GM12801 (cell line): ENCODE measurements around the gene RTTN.

Experiments
- CTCF ChIP-seq: IDR thresholded peaks from one replicate; pipeline ENCODE4 v1.5.1; 2011; ENCODE audit warnings: control low read depth; ENCODE audit not compliant: insufficient read length; ENCODE audit errors: extremely low read depth

The RTTN gene

GRCh38 chr18:70160073-70160678 lies 45.3 kb downstream of the RTTN start:
- TF ChIP-seq CTCF = no peak

- no peak for TF ChIP-seq CTCF
Observed at GRCh38 chr18:70158992-70159717, 46.3 kb downstream of the RTTN start.

GRCh38 chr18:70156886-70157285 lies 48.6 kb downstream of the RTTN start:
- TF ChIP-seq CTCF = no peak

- TF ChIP-seq CTCF = no peak
Observed at GRCh38 chr18:70154591-70155194, 50.8 kb downstream of the RTTN start.

GRCh38 chr18:70151614-70152013 lies 53.9 kb downstream of the RTTN start:
- TF ChIP-seq CTCF = no peak

DNA sequence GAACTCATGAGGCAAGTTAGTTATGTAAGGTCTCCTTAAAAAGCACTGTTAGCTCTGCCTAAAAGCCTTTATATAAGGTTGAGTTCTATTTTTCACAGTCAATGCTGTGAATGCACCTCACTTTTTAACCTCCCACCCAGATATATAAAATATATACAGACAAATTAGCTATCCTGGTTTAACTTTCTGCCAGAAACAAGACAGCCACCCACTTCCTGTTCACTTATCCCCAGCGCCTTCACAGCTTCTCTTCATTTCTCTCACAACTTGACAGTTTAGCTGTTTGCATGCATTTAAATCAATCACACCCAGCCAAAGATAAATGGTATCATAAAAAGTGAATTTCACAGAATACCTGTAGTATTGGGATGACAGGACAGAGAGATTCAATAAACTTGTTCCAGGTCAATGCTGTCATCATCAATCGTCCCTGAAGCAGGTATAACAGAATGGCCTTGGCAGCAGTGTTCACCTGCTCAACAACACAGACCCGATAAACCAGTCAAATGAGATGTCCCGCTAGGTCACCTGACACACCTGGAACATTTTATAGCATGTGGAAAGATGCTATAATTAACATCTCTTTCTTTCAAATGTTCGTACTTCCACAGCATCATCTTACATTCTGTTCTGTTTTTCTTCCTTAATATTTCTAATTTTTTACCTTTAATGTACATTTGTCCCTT lies 55.7 kb downstream of the RTTN start:
- no peak for TF ChIP-seq CTCF

- no peak for TF ChIP-seq CTCF
Observed at GRCh38 chr18:70149156-70149555, 56.3 kb downstream of the RTTN start.
